A549 (cell line): ENCODE data around the gene WEE2.

Experiments
- BHLHE40 ChIP-seq: IDR thresholded peaks from 2 replicates; pipeline ENCODE4 v1.6.1; 2012; ENCODE audit warnings: low read depth, low read length, inconsistent platforms
- CBX8 ChIP-seq: fragments of 200-600 bp; sonication (generic); IDR thresholded peaks from 2 replicates; pipeline ENCODE4 v1.6.1; 2016
- CHD2 ChIP-seq: fragments of 150-350 bp; IDR thresholded peaks from 2 replicates; pipeline ENCODE4 v1.6.1; 2014; ENCODE audit warnings: low read length; ENCODE audit not compliant: partially characterized antibody
- CHD4 ChIP-seq: fragments of 200-600 bp; sonication (generic); IDR thresholded peaks from 2 replicates; pipeline ENCODE4 v1.6.1; 2016; ENCODE audit warnings: antibody characterized with exemption, mild to moderate bottlenecking, borderline replicate concordance
- CTCF ChIP-seq: fragments of >200 bp; sonication (Bioruptor Twin); formaldehyde crosslinking; IDR thresholded peaks from 3 replicates; pipeline ENCODE4 v1.5.1; 2016
- POLR2A ChIP-seq: IDR thresholded peaks from 2 replicates; pipeline ENCODE4 v1.6.1; 2012; ENCODE audit warnings: mild to moderate bottlenecking, low read length
- RAD21 ChIP-seq, 2 experiments: fragments of >200 bp in 1 of 2; sonication (Bioruptor Twin) in 1 of 2; formaldehyde crosslinking in 1 of 2; IDR thresholded peaks in 1 of 2; conservative IDR thresholded peaks in 1 of 2; 2 replicates in 1 of 2; 3 replicates in 1 of 2; pipeline ENCODE4 v1.6.1; 2012 to 2018; ENCODE audit warnings: inconsistent platforms in 1 of 2
- SREBF2 ChIP-seq: fragments of 450-650 bp; IDR thresholded peaks from 2 replicates; pipeline ENCODE4 v1.6.1; 2014; ENCODE audit warnings: mild to moderate bottlenecking, moderate library complexity
- TF ChIP-seq, protein P1 (sequence below): fragments of >200 bp; sonication (Bioruptor Twin); formaldehyde crosslinking; IDR thresholded peaks from 3 replicates; pipeline ENCODE4 v1.6.1; 2016

DNA sequence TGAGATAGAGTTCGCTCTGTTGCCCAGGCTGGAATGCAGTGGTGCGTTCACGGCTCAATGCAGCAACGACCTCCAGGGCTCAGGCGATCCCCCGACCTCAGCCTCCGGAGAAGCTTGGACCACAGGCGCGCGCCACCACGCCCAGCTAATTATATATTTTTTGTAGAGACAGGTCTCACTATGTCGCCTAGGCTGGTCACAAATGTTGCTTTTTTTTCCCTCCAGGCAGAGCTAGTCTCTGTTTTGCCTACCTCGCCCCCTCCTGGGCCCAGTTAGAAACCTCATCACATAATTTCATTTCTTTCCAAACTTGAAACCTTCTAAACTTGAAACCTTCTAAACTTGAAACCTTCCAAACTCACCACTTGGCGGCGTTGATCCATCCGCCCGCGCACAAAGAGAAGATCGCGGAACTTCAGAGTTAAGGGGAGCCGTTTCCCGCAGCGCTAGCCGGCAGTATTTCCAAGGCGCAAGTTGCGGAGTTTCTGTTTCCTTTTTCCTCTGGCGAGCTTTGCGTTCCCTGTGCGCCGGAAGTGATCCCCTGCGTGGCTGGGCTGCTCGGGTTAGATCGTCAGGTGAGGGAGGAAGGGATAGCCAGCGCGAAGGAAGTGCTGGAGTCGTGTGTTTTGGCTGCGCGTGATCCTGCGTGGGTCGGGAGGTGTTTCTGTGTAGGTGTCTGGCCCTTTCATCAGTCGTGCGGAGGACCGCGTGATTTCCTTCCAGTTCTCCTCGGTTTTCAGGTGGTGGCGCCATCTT, 29.9 kb downstream of the WEE2 start, which contains the start of gene SSBP1:
- TF ChIP-seq SREBF2 = no peak
- peak; percentile 57 to 77 for TF ChIP-seq RAD21 (conservative IDR thresholded peaks at IDR 0.05 in 1 of 2, IDR thresholded peaks at IDR 0.05 in 1 of 2)
- no peak for TF ChIP-seq CHD2
- TF ChIP-seq POLR2A = peak; percentile 92
- peak; percentile 95 for TF ChIP-seq CTCF
- TF ChIP-seq, protein P1, sequence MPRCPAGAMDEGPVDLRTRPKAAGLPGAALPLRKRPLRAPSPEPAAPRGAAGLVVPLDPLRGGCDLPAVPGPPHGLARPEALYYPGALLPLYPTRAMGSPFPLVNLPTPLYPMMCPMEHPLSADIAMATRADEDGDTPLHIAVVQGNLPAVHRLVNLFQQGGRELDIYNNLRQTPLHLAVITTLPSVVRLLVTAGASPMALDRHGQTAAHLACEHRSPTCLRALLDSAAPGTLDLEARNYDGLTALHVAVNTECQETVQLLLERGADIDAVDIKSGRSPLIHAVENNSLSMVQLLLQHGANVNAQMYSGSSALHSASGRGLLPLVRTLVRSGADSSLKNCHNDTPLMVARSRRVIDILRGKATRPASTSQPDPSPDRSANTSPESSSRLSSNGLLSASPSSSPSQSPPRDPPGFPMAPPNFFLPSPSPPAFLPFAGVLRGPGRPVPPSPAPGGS = peak; percentile 75; the same call in 2 of the 3 replicates
- TF ChIP-seq BHLHE40 = no peak
- no peak for TF ChIP-seq CBX8
- no peak for TF ChIP-seq CHD4
